GM10248 (cell line): ENCODE data around the gene ANGPT4.

Experiments used
- CTCF ChIA-PET: fragments of 300-600 bp; sonication (Branson Sonifier 250); formaldehyde crosslinking; extraction: SDS; loops from one replicate; lab custom pipeline; 2021; ENCODE audit warnings: antibody characterized with exemption; lab: Yijun Ruan, JAX
- POLR2A ChIA-PET: fragments of 350-650 bp; sonication (Branson Sonifier 250); formaldehyde crosslinking; extraction: SDS; loops from one replicate; lab custom pipeline; 2020; ENCODE audit warnings: antibody characterized with exemption; lab: Yijun Ruan, JAX
- DNase-seq: peaks from one replicate; pipeline ENCODE4 v3.0.0; 2012; ENCODE audit errors: extremely low spot score
- CTCF ChIP-seq: IDR thresholded peaks from 2 replicates; pipeline ENCODE4 v1.5.1; 2012; ENCODE audit warnings: mild to moderate bottlenecking, low read depth; ENCODE audit errors: extremely low read depth, missing control alignments, control extremely low read depth

ANGPT4 gene

GRCh38 chr20:944148-944547 lies 28.0 kb upstream of the ANGPT4 start:
- ChIA-PET POLR2A (no interaction called here), CTCF (interaction anchor here (6.3 kb wide), 1 partner anchor 12 kb away, joined by 29 read pairs; no protein-coding TSS in a partner anchor)
- no peak for TF ChIP-seq CTCF
- no peak for DNase-seq

DNA sequence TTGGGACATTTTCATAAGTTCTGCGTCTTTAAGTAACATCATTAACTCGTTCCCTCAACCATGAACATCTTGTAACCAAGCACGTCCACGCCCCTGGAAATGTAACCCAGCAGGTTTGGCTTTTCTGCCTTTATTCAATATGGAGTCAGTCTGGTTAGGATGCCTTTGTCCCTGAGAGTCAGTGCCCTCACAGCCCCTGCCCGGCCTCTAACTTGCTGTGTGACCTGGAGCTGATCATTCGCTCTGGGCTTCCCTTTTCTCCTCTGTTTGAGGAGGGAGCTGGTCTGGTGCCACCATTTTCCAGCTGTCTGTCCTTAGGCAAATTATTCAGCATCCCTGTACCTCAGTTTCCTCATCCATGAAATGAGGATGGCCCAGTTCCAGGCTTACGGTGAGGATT lies 26.5 kb upstream of the ANGPT4 start:
- no peak for TF ChIP-seq CTCF
- DNase-seq: no peak
- POLR2A ChIA-PET: no interaction called here
- CTCF ChIA-PET: interaction anchor here (1.2 to 6.3 kb wide), 2 partner anchors 13 to 14 kb away, joined by 3 to 29 read pairs; no protein-coding TSS in a partner anchor

GRCh38 chr20:940926-941325 lies 24.8 kb upstream of the ANGPT4 start:
- DNase-seq: no peak
- TF ChIP-seq CTCF: no peak
- POLR2A ChIA-PET: no interaction called here
- CTCF ChIA-PET: interaction anchor here (1.6 kb wide), 1 partner anchor 15 kb away, joined by 5 read pairs; no protein-coding TSS in a partner anchor

GRCh38 chr20:939606-940005 lies 23.5 kb upstream of the ANGPT4 start:
- POLR2A ChIA-PET: no interaction called here
- no peak for TF ChIP-seq CTCF
- no peak for DNase-seq
- CTCF ChIA-PET: interaction anchor here (1.2 to 1.6 kb wide), 2 partner anchors 12 to 16 kb away, joined by 4 to 5 read pairs; no protein-coding TSS in a partner anchor

- DNase-seq: no peak
- ChIA-PET POLR2A (no interaction called here), CTCF (interaction anchor here (1.6 kb wide), 1 partner anchor 28 kb away, joined by 6 read pairs; no protein-coding TSS in a partner anchor)
- TF ChIP-seq CTCF: no peak
Observed at GRCh38 chr20:934186-934840, 18.2 kb upstream of the ANGPT4 start.

DNA sequence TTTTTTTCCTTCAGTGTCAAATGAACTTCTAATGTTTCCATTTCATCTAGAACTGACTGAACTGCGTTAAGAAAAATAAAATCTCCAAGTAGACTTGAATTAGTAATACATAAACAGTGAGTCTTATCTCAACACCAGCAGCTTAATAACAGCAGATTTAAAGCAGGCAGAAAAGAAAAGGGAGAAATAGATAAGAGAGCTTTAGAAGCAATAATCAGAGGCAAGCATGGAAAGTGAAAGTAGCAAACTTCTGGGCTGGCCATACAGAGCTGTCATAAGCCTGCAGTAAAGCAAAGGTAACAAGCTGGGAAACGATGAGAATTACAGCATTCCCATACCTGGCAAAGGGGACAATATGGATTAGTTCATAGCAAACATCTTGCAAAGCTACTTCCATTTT lies 16.9 kb upstream of the ANGPT4 start:
- no peak for TF ChIP-seq CTCF
- ChIA-PET POLR2A (no interaction called here), CTCF (interaction anchor here (0.9 to 1.6 kb wide), 4 partner anchors 11 to 27 kb away, joined by 3 to 6 read pairs (median 4); partner anchors contain the start of gene ANGPT4)
- no peak for DNase-seq

DNA sequence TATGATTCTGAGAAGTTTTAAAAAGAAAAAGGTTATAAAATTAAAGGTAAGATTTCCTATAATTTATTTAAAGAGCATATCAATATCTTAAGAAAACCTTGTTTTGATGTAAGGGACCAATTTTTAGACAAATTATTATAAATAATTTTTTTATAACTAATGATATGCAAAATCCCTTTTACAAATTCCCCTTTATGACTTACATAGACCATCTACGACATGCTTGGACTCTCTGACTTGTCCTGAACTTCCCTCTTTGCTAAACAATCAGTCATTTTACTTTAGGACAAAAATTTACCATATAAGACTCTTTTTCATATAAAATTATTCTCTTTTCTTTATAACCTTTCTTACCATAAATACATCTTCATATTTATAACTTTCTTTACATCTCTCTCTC lies 15.3 kb upstream of the ANGPT4 start:
- TF ChIP-seq CTCF: no peak
- CTCF ChIA-PET: no interaction called here
- POLR2A ChIA-PET: no interaction called here
- DNase-seq: no peak
